NCI-H2029 (cell line): ENCODE data around the gene BNC2.

ENCODE experiments used
- DNase-seq: peaks from one replicate; lab custom pipeline; 2025; lab: John Stamatoyannopoulos, UW

Gene BNC2

GRCh38 chr9:16367605-16368231 is 502.8 kb downstream of the BNC2 start:
- no peak for DNase-seq

GRCh38 chr9:16364347-16364746 is 506.1 kb downstream of the BNC2 start:
- DNase-seq = no peak

GRCh38 chr9:16363916-16364315 is 506.6 kb downstream of the BNC2 start:
- DNase-seq = no peak

GRCh38 chr9:16363073-16363781 is 507.2 kb downstream of the BNC2 start:
- no peak for DNase-seq

GRCh38 chr9:16361939-16362338 is 508.5 kb downstream of the BNC2 start:
- no peak for DNase-seq

- no peak for DNase-seq
Observed at GRCh38 chr9:16361118-16361517, 509.4 kb downstream of the BNC2 start.

- no peak for DNase-seq
Observed at GRCh38 chr9:16360247-16360646, 510.2 kb downstream of the BNC2 start.
